Stimulated activated naive CD8-positive, alpha-beta T cell treated with anti-CD3 and anti-CD28 coated beads, Interleukin-15, Interleukin-2, amounts not matched to agents 100 ng/mL and 50 ng/mL, for 24 hours (primary cell): ENCODE data around the gene TMEM39A.

ENCODE experiments used
- H3K27ac Mint-ChIP-seq: one replicate; pipeline ENCODE4 v1.8.0; 2021; ENCODE audit warnings: mild to moderate bottlenecking, mixed read lengths
- H3K27me3 Mint-ChIP-seq: one replicate; pipeline ENCODE4 v1.8.0; 2021; ENCODE audit warnings: mixed read lengths
- H3K36me3 Mint-ChIP-seq: one replicate; pipeline ENCODE4 v1.8.0; 2021; ENCODE audit warnings: low read depth, mixed read lengths
- H3K4me1 Mint-ChIP-seq: one replicate; pipeline ENCODE4 v1.8.0; 2021; ENCODE audit warnings: low read depth, mixed read lengths
- H3K4me3 Mint-ChIP-seq: one replicate; pipeline ENCODE4 v1.8.0; 2021; ENCODE audit warnings: mild to moderate bottlenecking, mixed read lengths
- H3K9me3 Mint-ChIP-seq: one replicate; pipeline ENCODE4 v1.8.0; 2021; ENCODE audit warnings: mixed read lengths

TMEM39A gene

GRCh38 chr3:119427669-119428068, 35.7 kb downstream of the TMEM39A start:
- H3K36me3 Mint-ChIP-seq: peaks cover 56% of the 10 kb centered on the region
- H3K4me1 Mint-ChIP-seq: no peaks in the 10 kb centered on the region
- H3K27me3 Mint-ChIP-seq: no peaks in the 10 kb centered on the region
- H3K4me3 Mint-ChIP-seq: no peak overlapping the region
- H3K9me3 Mint-ChIP-seq: peaks cover 52% of the 10 kb centered on the region
- no peak overlapping the region for H3K27ac Mint-ChIP-seq

GRCh38 chr3:119420196-119420595, 43.2 kb downstream of the TMEM39A start:
- no peaks in the 10 kb centered on the region for H3K27me3 Mint-ChIP-seq
- no peaks in the 10 kb centered on the region for H3K4me1 Mint-ChIP-seq
- no peak overlapping the region for H3K27ac Mint-ChIP-seq
- peaks cover 20% of the 10 kb centered on the region for H3K36me3 Mint-ChIP-seq
- H3K9me3 Mint-ChIP-seq: no peaks in the 10 kb centered on the region
- H3K4me3 Mint-ChIP-seq: no peak overlapping the region

- Mint-ChIP-seq H3K4me3 (no peak overlapping the region), H3K27me3 (no peaks in the 10 kb centered on the region), H3K4me1 (no peaks in the 10 kb centered on the region), H3K36me3 (peaks cover 23% of the 10 kb centered on the region), H3K9me3 (no peaks in the 10 kb centered on the region), H3K27ac (no peak overlapping the region)
These were observed 44.8 kb downstream of the TMEM39A start for GRCh38 chr3:119418641-119419040.

GRCh38 chr3:119417771-119418512, 45.5 kb downstream of the TMEM39A start:
- H3K4me1 Mint-ChIP-seq: no peaks in the 10 kb centered on the region
- H3K4me3 Mint-ChIP-seq: no peak overlapping the region

GRCh38 chr3:119416873-119417272, 46.5 kb downstream of the TMEM39A start:
- no peak overlapping the region for H3K4me3 Mint-ChIP-seq
- H3K36me3 Mint-ChIP-seq: peaks cover 25% of the 10 kb centered on the region
- no peaks in the 10 kb centered on the region for H3K4me1 Mint-ChIP-seq
- H3K9me3 Mint-ChIP-seq: no peaks in the 10 kb centered on the region
- no peak overlapping the region for H3K27ac Mint-ChIP-seq
- H3K27me3 Mint-ChIP-seq: no peaks in the 10 kb centered on the region

More at GRCh38 chr3:119417771-119418512, 45.5 kb downstream of the TMEM39A start:
- Mint-ChIP-seq H3K9me3 (no peaks in the 10 kb centered on the region), H3K36me3 (peaks cover 23% of the 10 kb centered on the region), H3K27me3 (no peaks in the 10 kb centered on the region), H3K27ac (no peak overlapping the region)

GRCh38 chr3:119413603-119414280, 49.7 kb downstream of the TMEM39A start:
- H3K27ac Mint-ChIP-seq: no peak overlapping the region
- H3K9me3 Mint-ChIP-seq: no peaks in the 10 kb centered on the region
- peaks cover 54% of the 10 kb centered on the region for H3K36me3 Mint-ChIP-seq
- no peaks in the 10 kb centered on the region for H3K27me3 Mint-ChIP-seq
- H3K4me3 Mint-ChIP-seq: no peak overlapping the region
- no peaks in the 10 kb centered on the region for H3K4me1 Mint-ChIP-seq

GRCh38 chr3:119409844-119410243, 53.6 kb downstream of the TMEM39A start:
- no peaks in the 10 kb centered on the region for H3K9me3 Mint-ChIP-seq
- no peak overlapping the region for H3K4me3 Mint-ChIP-seq
- no peak overlapping the region for H3K27ac Mint-ChIP-seq
- H3K36me3 Mint-ChIP-seq: peaks cover 45% of the 10 kb centered on the region
- no peaks in the 10 kb centered on the region for H3K4me1 Mint-ChIP-seq
- no peaks in the 10 kb centered on the region for H3K27me3 Mint-ChIP-seq

- Mint-ChIP-seq H3K27me3 (no peaks in the 10 kb centered on the region), H3K36me3 (peaks cover 49% of the 10 kb centered on the region), H3K27ac (no peak overlapping the region), H3K4me3 (no peak overlapping the region), H3K9me3 (no peaks in the 10 kb centered on the region), H3K4me1 (no peaks in the 10 kb centered on the region)
These were observed 55.0 kb downstream of the TMEM39A start for GRCh38 chr3:119408243-119408950.

- H3K27ac Mint-ChIP-seq: no peak overlapping the region
- no peak overlapping the region for H3K4me3 Mint-ChIP-seq
- no peaks in the 10 kb centered on the region for H3K27me3 Mint-ChIP-seq
- H3K4me1 Mint-ChIP-seq: peaks cover 6% of the 10 kb centered on the region
- H3K36me3 Mint-ChIP-seq: peaks cover 51% of the 10 kb centered on the region
- H3K9me3 Mint-ChIP-seq: no peaks in the 10 kb centered on the region
These were observed 58.1 kb downstream of the TMEM39A start for GRCh38 chr3:119405315-119405714.

- Mint-ChIP-seq H3K27me3 (no peaks in the 10 kb centered on the region), H3K27ac (no peak overlapping the region), H3K9me3 (no peaks in the 10 kb centered on the region), H3K4me1 (peaks cover 6% of the 10 kb centered on the region), H3K36me3 (peaks cover 49% of the 10 kb centered on the region), H3K4me3 (no peak overlapping the region)
These were observed 60.2 kb downstream of the TMEM39A start for GRCh38 chr3:119403201-119403600.

- H3K36me3 Mint-ChIP-seq: peaks cover 49% of the 10 kb centered on the region
- no peaks in the 10 kb centered on the region for H3K9me3 Mint-ChIP-seq
- no peaks in the 10 kb centered on the region for H3K27me3 Mint-ChIP-seq
- no peak overlapping the region for H3K27ac Mint-ChIP-seq
- H3K4me3 Mint-ChIP-seq: no peak overlapping the region
- peaks cover 6% of the 10 kb centered on the region for H3K4me1 Mint-ChIP-seq
These were observed 60.6 kb downstream of the TMEM39A start for GRCh38 chr3:119402791-119403190.

GRCh38 chr3:119401503-119402440, 61.6 kb downstream of the TMEM39A start:
- H3K27me3 Mint-ChIP-seq: no peaks in the 10 kb centered on the region
- no peak overlapping the region for H3K27ac Mint-ChIP-seq
- peaks cover 6% of the 10 kb centered on the region for H3K4me1 Mint-ChIP-seq
- no peaks in the 10 kb centered on the region for H3K9me3 Mint-ChIP-seq
- no peak overlapping the region for H3K4me3 Mint-ChIP-seq
- peaks cover 45% of the 10 kb centered on the region for H3K36me3 Mint-ChIP-seq

GRCh38 chr3:119401069-119401468, 62.3 kb downstream of the TMEM39A start:
- Mint-ChIP-seq H3K4me1 (peaks cover 7% of the 10 kb centered on the region), H3K36me3 (peaks cover 52% of the 10 kb centered on the region), H3K4me3 (no peak overlapping the region), H3K27me3 (no peaks in the 10 kb centered on the region), H3K9me3 (no peaks in the 10 kb centered on the region), H3K27ac (no peak overlapping the region)

- Mint-ChIP-seq H3K4me3 (no peak overlapping the region), H3K27ac (no peak overlapping the region), H3K4me1 (peaks cover 13% of the 10 kb centered on the region), H3K36me3 (peaks cover 50% of the 10 kb centered on the region), H3K27me3 (no peaks in the 10 kb centered on the region), H3K9me3 (no peaks in the 10 kb centered on the region)
These were observed 62.9 kb downstream of the TMEM39A start for GRCh38 chr3:119400466-119400865.
